Subcutaneous adipose tissue (tissue), 4 donors: ENCODE measurements around the gene ELOVL6. TPM values are rescaled to one million over a fixed set of nuclear protein-coding genes. Genes with fewer than 3 reads are reported as not detected.

Experiments used
- total RNA-seq, 4 donors: library from RNA; depleted of rRNA; stranded (reverse); fragments of >200 nt; gene quantifications; one replicate each; pipeline ENCODE4 v1.1.0, GENCODE V29; 2016
- TF ChIP-seq, protein P1 (sequence below): fragments of 450-650 bp; IDR thresholded peaks from one replicate; pipeline ENCODE4 v1.5.1; 2016; ENCODE audit warnings: low read depth, mild to moderate bottlenecking, control low read depth, antibody characterized with exemption, moderate library complexity

The ELOVL6 gene
- total RNA-seq, 4 donors from 2014 or later: 1.8 to 10.7 (median 2.7) TPM

DNA sequence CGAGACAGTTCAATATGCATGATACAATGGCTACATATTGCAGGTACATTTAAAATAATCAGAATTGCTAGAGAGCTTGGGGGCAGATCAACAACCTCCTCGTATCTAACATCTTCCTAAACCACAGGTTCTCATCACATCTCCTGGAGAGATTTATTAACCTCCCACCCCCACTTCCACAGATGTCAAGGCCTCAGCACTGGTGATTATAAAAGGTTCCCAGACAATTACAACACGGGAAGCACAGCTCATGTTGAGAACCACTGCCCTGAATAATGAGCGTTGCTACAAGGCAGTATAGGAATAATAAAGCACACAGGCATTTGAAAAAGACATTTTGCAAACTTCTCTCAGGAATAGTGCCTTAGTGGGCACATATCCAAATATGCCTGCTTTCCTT is 42.8 kb downstream of the ELOVL6 start:
- TF ChIP-seq, protein P1, sequence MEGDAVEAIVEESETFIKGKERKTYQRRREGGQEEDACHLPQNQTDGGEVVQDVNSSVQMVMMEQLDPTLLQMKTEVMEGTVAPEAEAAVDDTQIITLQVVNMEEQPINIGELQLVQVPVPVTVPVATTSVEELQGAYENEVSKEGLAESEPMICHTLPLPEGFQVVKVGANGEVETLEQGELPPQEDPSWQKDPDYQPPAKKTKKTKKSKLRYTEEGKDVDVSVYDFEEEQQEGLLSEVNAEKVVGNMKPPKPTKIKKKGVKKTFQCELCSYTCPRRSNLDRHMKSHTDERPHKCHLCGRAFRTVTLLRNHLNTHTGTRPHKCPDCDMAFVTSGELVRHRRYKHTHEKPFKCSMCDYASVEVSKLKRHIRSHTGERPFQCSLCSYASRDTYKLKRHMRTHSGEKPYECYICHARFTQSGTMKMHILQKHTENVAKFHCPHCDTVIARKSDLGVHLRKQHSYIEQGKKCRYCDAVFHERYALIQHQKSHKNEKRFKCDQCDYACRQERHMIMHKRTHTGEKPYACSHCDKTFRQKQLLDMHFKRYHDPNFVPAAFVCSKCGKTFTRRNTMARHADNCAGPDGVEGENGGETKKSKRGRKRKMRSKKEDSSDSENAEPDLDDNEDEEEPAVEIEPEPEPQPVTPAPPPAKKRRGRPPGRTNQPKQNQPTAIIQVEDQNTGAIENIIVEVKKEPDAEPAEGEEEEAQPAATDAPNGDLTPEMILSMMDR: no peak

DNA sequence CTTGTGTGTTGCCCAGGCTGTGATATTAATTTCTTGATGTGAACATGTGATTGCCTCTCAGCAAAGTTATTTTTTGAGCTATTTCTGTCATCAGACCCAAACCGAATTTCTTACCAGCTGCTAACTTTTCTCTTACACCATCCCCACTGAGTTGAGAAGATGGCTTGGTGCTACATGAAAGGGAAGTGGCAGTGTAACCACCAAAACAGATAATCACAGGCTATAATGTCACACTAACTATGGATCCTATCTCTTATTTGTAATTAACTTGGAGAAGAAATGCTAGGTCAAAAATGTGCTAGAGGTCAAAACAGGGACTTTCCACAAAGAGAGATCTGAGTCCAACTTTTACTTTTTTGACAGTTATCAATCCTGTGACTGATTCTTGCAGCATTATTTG is 43.8 kb downstream of the ELOVL6 start:
- TF ChIP-seq, protein P1: no peak

DNA sequence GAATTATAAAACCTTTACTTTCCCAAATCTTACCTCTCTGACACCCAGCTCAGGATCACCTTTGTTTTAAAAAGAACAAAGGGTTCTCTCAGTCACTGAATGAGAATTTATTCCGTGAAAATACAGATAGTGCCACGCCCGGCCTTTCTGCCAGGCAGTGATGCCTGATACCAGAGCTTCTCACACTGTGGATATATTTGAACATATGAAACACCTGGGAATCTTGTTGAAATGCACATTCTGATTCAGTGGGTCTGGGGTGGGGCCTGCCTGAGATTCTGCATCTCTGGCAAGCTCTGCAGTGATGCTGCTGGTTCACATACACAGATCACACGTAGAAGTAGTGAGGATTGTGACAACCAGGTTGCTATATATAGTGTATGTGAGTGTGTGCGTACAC is 46.0 kb downstream of the ELOVL6 start:
- TF ChIP-seq, protein P1: no peak

DNA sequence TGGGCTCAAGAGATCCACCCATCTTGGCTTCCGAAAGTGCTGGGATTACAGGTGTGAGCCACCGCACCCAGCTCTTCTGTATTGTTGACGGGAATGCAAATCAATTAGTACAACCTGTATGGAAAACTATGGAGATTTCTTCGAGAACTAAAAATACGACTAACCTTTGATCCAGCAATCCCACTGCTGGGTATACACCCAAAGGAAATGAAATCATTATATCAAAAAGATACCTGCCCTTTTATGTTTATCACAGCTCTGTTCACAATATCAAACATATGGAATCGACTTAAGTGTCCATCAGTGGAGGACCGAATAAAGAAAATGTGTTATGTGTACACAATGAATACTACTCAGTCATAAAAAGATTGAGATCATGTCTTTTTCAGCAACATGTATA is 49.3 kb downstream of the ELOVL6 start:
- TF ChIP-seq, protein P1: no peak

DNA sequence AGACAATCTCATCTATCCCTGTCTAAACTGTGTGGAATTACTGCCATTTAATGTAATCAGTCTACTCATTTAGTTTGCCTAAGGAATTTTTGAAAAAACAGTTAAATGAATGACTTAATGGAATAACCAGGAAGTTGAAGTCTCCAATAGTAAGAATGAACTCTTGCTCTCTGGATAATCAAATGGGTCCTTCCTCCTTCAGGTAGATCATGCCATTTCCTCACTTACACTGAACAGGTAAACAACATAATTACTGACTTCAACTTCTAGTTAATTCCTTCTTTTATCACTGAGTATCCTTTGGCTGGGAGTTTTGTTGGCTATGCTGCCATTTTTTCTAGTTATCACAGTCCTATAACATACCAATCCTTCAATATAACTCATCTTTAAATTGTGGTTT is 56.0 kb downstream of the ELOVL6 start:
- TF ChIP-seq, protein P1: no peak

DNA sequence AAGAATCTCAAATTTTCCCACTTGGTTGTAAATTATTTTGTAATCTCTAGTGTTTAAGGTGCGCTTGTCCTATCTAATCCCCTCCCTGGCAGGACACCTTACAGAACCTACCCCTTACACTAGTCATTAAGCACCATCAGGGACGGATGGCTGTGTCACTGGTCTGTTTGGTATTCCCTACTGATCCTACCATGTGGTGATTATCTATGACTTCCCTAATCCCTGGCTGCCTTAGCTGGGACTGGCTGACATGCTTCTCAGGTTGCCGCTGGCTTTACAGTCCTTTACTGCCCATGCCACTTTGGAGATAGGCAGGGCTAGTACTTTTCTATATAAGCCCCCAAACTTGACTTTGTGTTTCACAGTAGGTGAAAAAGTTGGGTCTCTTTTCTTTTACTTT is 58.6 kb downstream of the ELOVL6 start:
- TF ChIP-seq, protein P1: no peak

DNA sequence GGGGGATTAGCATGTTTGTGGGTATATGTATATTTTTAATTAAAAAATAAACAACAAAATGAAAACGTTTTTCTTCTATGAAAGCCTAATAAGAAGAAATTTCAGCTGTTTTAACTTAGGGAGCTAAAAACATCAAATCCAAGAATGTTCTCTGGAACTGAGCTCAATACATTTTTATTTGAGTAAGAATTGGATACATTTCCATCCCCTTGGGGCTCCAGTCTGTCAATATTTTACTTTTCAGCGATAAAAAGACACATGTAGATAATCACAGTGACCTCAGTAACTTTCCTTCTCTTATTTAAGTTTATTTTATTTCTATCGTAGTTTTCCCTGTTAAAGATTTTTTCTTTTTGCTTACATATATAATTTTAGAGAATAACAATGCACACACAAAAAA is 59.3 kb downstream of the ELOVL6 start:
- TF ChIP-seq, protein P1: no peak
